GM23248 (cell line): ENCODE data around the gene CD70.

Experiments used
- EZH2 ChIP-seq: fragments of 200-600 bp; sonication (generic); IDR thresholded peaks from 2 replicates; pipeline ENCODE4 v1.6.1; 2018; ENCODE audit warnings: antibody characterized with exemption, mild to moderate bottlenecking; ENCODE audit not compliant: insufficient read depth, poor library complexity, severe bottlenecking
- EZH2phosphoT487 ChIP-seq: fragments of 200-600 bp; sonication (generic); IDR thresholded peaks from 2 replicates; pipeline ENCODE4 v1.6.1; 2018; ENCODE audit warnings: antibody characterized with exemption, moderate library complexity, mild to moderate bottlenecking, low read depth; ENCODE audit not compliant: insufficient read depth

- TF ChIP-seq EZH2phosphoT487: no peak
- TF ChIP-seq EZH2: no peak
These were observed 4.2 kb downstream of the CD70 start for GRCh38 chr19:6586726-6587092.
